GM12874 (cell line): ENCODE data around the gene SREBF1.

ENCODE experiments used
- TF ChIP-seq, protein P1 (sequence below): IDR thresholded peaks from 2 replicates; pipeline ENCODE4 v1.5.1; 2011; ENCODE audit warnings: low read depth, mild to moderate bottlenecking, control low read depth, low read length, moderate library complexity; ENCODE audit not compliant: insufficient read depth

The SREBF1 gene

DNA sequence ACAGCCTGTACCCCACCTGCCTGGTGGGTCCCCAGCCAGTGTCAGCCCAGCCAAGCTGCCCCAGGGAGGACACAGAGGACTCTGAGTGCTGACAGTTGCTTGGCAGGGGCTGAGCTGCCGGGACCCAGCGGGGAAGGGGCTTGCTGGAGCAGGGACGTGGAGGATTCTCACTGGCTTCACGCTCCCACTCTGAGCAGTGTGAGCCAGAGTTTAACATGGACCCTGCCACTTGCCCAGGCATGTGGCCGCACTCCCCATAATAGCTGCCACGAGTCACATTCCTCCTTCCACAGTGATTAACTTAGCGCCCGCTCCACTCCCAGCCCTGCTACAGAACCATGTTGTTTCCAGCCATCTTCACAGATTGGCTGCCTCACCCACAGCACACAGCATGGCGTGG, 31.2 kb downstream of the SREBF1 start:
- TF ChIP-seq, protein P1, sequence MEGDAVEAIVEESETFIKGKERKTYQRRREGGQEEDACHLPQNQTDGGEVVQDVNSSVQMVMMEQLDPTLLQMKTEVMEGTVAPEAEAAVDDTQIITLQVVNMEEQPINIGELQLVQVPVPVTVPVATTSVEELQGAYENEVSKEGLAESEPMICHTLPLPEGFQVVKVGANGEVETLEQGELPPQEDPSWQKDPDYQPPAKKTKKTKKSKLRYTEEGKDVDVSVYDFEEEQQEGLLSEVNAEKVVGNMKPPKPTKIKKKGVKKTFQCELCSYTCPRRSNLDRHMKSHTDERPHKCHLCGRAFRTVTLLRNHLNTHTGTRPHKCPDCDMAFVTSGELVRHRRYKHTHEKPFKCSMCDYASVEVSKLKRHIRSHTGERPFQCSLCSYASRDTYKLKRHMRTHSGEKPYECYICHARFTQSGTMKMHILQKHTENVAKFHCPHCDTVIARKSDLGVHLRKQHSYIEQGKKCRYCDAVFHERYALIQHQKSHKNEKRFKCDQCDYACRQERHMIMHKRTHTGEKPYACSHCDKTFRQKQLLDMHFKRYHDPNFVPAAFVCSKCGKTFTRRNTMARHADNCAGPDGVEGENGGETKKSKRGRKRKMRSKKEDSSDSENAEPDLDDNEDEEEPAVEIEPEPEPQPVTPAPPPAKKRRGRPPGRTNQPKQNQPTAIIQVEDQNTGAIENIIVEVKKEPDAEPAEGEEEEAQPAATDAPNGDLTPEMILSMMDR = no peak

DNA sequence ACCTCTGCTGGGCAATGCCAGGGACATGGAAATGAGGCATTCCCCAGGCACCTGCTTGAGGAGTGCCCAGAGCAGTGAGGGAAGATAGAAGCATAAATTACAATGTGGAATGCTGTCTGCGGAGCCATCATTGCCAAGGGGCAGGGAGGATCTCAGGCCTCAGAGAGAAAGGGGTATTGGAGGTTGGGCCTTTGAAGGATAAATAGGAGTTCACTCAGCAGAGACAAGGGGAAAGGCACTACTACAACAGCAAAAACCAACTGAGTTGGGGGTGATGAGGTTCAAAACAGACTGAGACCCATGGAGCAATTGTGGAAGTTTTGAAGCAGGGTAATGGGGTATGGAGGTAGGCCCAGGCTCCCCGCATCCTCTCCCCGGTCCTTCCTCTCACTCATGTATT, 32.8 kb downstream of the SREBF1 start:
- TF ChIP-seq, protein P1 = no peak

DNA sequence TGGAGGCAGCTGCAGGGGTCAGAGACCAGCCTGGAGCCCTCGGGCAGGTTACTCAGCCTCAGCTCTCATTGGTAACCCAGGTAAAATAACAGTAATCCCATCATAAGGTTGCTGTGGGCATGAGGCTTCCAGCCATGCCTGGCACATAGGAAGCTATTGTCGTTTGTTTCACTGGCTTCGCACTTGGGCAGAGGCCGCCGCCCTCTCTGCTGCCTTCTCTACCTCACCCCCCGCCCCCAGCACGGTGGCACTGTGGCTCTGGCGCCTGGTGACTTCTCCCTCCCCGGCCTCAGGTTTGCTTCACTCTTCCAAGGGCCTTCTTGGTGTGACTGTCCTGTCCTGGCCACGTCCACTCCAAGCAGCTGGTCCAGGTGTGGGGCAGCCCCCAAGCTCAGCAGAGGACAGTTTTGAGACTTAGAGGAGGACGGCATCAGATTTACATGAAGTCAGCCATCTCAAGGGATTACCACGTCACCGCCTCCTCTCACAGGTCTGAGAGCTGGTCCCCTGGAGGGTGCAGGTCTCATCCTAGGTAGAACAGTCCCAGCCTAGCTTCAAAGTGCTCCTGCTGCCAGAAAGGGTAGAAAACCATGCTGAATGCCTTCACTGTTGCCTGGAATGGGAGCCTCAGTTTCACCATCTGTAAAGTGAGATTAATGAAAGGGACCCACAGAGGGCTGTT, 34.8 kb downstream of the SREBF1 start:
- TF ChIP-seq, protein P1 = no peak

DNA sequence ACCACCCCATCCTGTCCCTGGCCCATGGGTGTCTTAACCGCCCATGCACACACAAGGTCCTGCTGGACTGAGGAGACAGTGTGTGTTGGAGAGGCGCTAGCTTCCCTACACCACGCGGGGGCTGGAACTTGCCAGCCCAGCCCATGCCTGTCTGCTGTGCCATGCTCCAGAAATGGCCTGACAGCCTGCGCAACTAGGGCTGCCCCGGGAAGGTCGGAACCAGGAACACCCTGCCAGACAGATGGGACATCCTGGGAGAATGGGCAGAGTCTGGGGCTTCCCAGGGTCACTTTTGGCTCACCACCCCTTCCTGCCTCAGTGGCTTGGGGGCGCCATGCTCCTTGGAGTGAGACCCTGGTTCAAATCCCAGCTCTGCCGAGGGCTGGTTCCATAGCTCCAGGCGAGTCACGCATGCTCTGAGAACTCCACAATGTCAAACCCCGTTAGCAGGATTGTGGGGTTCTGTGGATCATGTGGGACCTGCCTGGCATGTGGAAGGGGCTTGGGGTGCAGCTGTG, 36.2 kb downstream of the SREBF1 start:
- TF ChIP-seq, protein P1 = no peak

DNA sequence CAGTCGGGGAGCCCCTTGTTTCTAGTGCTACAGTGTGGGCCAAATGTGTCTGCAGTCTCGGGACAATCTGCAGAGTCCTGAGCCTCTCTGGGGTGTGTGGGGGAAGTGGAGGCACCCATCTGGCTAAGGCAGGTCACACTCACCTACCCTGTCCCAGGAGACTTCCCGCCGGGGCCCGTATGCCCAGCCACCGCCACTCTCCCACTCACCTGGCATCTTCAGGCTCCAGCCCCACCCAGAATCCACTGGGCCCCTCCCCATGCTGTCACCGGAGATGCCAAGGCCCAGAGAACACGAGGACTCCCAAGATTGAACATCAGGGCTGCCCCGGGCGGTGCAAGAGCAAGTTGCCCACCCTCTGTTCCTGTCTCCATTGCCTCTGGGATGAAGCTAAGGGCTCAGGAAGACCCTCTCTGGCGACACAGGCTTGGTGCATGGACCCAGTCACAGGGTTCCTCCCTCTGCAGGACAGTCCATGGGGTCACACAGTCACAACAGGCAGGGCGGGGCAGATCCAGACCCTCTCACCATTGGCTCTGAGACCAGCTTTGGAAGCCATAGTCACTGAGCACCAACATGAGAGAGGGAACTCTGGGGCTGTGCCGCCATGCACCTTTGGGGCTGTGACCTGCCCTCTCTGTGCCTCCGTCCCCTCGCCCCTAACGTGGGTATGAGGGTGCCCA, 38.1 kb downstream of the SREBF1 start:
- TF ChIP-seq, protein P1 = no peak

DNA sequence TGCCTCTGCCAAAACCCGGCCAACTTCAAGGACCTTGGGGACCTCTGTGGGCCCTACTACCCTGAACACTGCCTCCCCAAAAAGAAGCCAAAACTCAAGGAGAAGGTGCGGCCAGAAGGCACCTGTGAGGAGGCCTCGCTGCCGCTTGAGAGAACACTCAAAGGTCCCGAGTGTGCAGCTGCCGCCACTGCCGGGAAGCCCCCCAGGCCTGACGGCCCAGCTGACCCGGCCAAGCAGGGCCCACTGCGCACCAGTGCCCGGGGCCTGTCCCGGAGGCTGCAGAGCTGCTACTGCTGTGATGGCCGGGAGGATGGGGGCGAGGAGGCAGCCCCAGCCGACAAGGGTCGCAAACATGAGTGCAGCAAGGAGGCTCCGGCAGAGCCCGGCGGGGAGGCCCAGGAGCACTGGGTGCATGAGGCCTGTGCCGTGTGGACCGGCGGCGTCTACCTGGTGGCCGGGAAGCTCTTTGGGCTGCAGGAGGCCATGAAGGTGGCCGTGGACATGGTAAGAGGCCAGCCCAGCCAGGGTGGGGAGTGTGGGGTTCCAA, 38.7 kb downstream of the SREBF1 start:
- TF ChIP-seq, protein P1 = no peak

DNA sequence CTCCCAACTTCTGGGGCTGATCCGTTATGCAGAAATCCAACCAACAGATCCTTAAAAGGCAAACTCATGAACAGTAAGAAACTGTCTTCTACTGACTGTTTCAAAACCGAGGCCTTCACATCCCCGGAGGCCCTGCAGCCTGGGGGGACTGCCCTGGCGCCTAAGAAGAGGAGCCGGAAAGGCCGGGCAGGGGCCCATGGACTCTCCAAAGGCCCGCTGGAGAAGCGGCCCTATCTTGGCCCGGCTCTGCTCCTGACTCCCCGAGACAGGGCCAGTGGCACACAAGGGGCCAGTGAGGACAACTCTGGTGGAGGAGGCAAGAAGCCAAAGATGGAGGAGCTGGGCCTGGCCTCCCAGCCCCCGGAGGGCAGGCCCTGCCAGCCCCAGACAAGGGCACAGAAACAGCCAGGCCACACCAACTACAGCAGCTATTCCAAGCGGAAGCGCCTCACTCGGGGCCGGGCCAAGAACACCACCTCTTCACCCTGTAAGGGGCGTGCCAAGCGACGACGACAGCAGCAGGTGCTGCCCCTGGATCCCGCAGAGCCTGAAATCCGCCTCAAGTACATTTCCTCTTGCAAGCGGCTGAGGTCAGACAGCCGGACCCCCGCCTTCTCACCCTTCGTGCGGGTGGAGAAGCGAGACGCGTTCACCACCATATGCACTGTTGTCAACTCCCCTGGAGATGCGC, 39.5 kb downstream of the SREBF1 start:
- TF ChIP-seq, protein P1 = no peak
